CD4-positive, alpha-beta T cell treated with Interleukin-1 beta for 1 hour (primary cell): ENCODE data around the gene BYSL.

Experiments
- DNase-seq, 2 donors: peaks; one replicate each; pipeline ENCODE4 v3.0.0-alpha.2; 2020 to 2022

BYSL gene

GRCh38 chr6:41976794-41977484, 55.6 kb downstream of the BYSL start:
- no peak for DNase-seq
